Neural cell (in vitro differentiated cells): Measurements from ENCODE around the gene RBM5. TPM values are rescaled to one million over a fixed set of nuclear protein-coding genes. Genes with fewer than 3 reads are reported as not detected.

Experiments used
- H2AFZ ChIP-seq: fragments of 200-600, 300-800 bp; sonication (generic), shearing (Covaris generic); 2 replicates; pipeline ENCODE4 v1.6.0; 2014; ENCODE audit warnings: low read depth, mild to moderate bottlenecking, antibody characterized with exemption, low read length, moderate library complexity
- H3F3A ChIP-seq: fragments of 200-600 bp; shearing (Covaris generic); 2 replicates; pipeline ENCODE4 v1.6.1; 2016; ENCODE audit warnings: mild to moderate bottlenecking, moderate library complexity, mixed read lengths, antibody characterized with exemption, low read length; ENCODE audit not compliant: insufficient read depth, poor library complexity, severe bottlenecking
- H3K27ac ChIP-seq: fragments of 200-600, 300-800 bp; sonication (generic), shearing (Covaris generic); 2 replicates; pipeline ENCODE4 v1.5.1; 2014; ENCODE audit warnings: mild to moderate bottlenecking, low read length, moderate library complexity
- H3K27me3 ChIP-seq: fragments of 300-800, 200-600 bp; sonication (generic), shearing (Covaris generic); 2 replicates; pipeline ENCODE4 v1.6.0; 2014; ENCODE audit warnings: mild to moderate bottlenecking, low read depth, low read length, moderate library complexity; ENCODE audit not compliant: insufficient read depth
- H3K36me3 ChIP-seq: fragments of 300-800, 200-600 bp; sonication (generic), shearing (Covaris generic); 2 replicates; pipeline ENCODE4 v1.5.1; 2014; ENCODE audit warnings: mild to moderate bottlenecking, antibody characterized with exemption, low read length, moderate library complexity; ENCODE audit not compliant: insufficient read depth
- H3K4me2 ChIP-seq: fragments of 300-800, 200-600 bp; sonication (generic), shearing (Covaris generic); 2 replicates; pipeline ENCODE4 v1.6.0; 2014; ENCODE audit warnings: mild to moderate bottlenecking, low read length
- H3K4me3 ChIP-seq: fragments of 300-800, 200-600 bp; sonication (generic), shearing (Covaris generic); 2 replicates; pipeline ENCODE4 v1.5.1; 2014; ENCODE audit warnings: mild to moderate bottlenecking, low read length, moderate library complexity
- H3K79me2 ChIP-seq: fragments of 200-600 bp; shearing (Covaris generic); replicated peaks from 2 replicates; pipeline ENCODE4 v1.6.0; 2014; ENCODE audit warnings: mild to moderate bottlenecking, low read length, moderate library complexity; ENCODE audit not compliant: insufficient read depth
- H3K9ac ChIP-seq: fragments of 300-800, 200-600 bp; sonication (generic), shearing (Covaris generic); 2 replicates; pipeline ENCODE4 v1.6.1; 2016; ENCODE audit warnings: mild to moderate bottlenecking, low read length, mixed read lengths
- H3K9me2 ChIP-seq: fragments of 200-600 bp; shearing (Covaris generic); 2 replicates; pipeline ENCODE4 v1.6.1; 2016; ENCODE audit warnings: mild to moderate bottlenecking, low read length, mixed read lengths; ENCODE audit not compliant: insufficient read depth
- H3K9me3 ChIP-seq: fragments of 200-600, 300-800 bp; sonication (generic), shearing (Covaris generic); 2 replicates; pipeline ENCODE4 v1.6.1; 2016; ENCODE audit warnings: mild to moderate bottlenecking, mixed run types, low read length, moderate library complexity, mixed read lengths
- H4K20me1 ChIP-seq: fragments of 200-600 bp; shearing (Covaris generic); 2 replicates; pipeline ENCODE4 v1.6.1; 2016; ENCODE audit warnings: mild to moderate bottlenecking, mixed run types; ENCODE audit not compliant: insufficient read depth
- CTCF ChIP-seq: fragments of 450-650 bp; IDR thresholded peaks from 2 replicates; pipeline ENCODE4 v1.5.1; 2014; ENCODE audit warnings: antibody characterized with exemption, mild to moderate bottlenecking, moderate library complexity; ENCODE audit not compliant: poor library complexity, severe bottlenecking
- EP300 ChIP-seq: fragments of 450-650 bp; conservative IDR thresholded peaks from 2 replicates; pipeline ENCODE4 v1.6.1; 2014; ENCODE audit warnings: antibody characterized with exemption, mild to moderate bottlenecking, moderate library complexity; ENCODE audit not compliant: poor library complexity, severe bottlenecking
- EZH2 ChIP-seq: fragments of 200-600, 300-800 bp; shearing (Covaris generic), sonication (generic); IDR thresholded peaks from 2 replicates; pipeline ENCODE4 v1.6.1; 2014; ENCODE audit warnings: antibody characterized with exemption, low read length, borderline replicate concordance, mild to moderate bottlenecking; ENCODE audit not compliant: insufficient read depth, poor library complexity, severe bottlenecking
- MXI1 ChIP-seq: fragments of 450-650 bp; conservative IDR thresholded peaks from 2 replicates; pipeline ENCODE4 v1.6.1; 2014; ENCODE audit warnings: antibody characterized with exemption, mild to moderate bottlenecking; ENCODE audit not compliant: poor library complexity, severe bottlenecking
- POLR2AphosphoS5 ChIP-seq: IDR thresholded peaks from 2 replicates; pipeline ENCODE4 v1.6.1; 2012
- RAD21 ChIP-seq: fragments of 450-650 bp; conservative IDR thresholded peaks from 2 replicates; pipeline ENCODE4 v1.6.1; 2014; ENCODE audit warnings: antibody characterized with exemption, mild to moderate bottlenecking, moderate library complexity
- REST ChIP-seq: IDR thresholded peaks from 2 replicates; pipeline ENCODE4 v1.6.1; 2012; ENCODE audit warnings: borderline replicate concordance
- SMC3 ChIP-seq: fragments of 450-650 bp; conservative IDR thresholded peaks from 2 replicates; pipeline ENCODE4 v1.6.1; 2014; ENCODE audit warnings: antibody characterized with exemption, mild to moderate bottlenecking, moderate library complexity; ENCODE audit not compliant: poor library complexity
- TAF1 ChIP-seq: IDR thresholded peaks from 2 replicates; pipeline ENCODE4 v1.6.1; 2012; ENCODE audit warnings: low read depth
- polyA plus RNA-seq: library from polyadenylated mRNA; depleted of rRNA; stranded (reverse); fragments of >200 nt; gene quantifications from 2 replicates; pipeline ENCODE4 v1.2.3, GENCODE V29; 2014

Gene RBM5
- polyA plus RNA-seq, 1 donor from 2014 or later = 632 TPM

GRCh38 chr3:50167841-50168209, 79.1 kb downstream of the RBM5 start:
- H3K9ac ChIP-seq = no peak overlapping the region
- H4K20me1 ChIP-seq = no peaks in the 10 kb centered on the region

GRCh38 chr3:50168388-50168787, 79.7 kb downstream of the RBM5 start:
- H3K27ac ChIP-seq = no peak overlapping the region
- H2AFZ ChIP-seq = no peak overlapping the region
- no peak overlapping the region for H3K4me3 ChIP-seq
- H3F3A ChIP-seq = no peaks in the 10 kb centered on the region
- H3K79me2 ChIP-seq = no peaks in the 10 kb centered on the region
- no peak overlapping the region for H3K4me2 ChIP-seq
- no peaks in the 10 kb centered on the region for H3K9me3 ChIP-seq
- H4K20me1 ChIP-seq = no peaks in the 10 kb centered on the region
- no peak overlapping the region for H3K9ac ChIP-seq
- H3K9me2 ChIP-seq = no peaks in the 10 kb centered on the region
- no peaks in the 10 kb centered on the region for H3K36me3 ChIP-seq
- no peak for TF ChIP-seq POLR2AphosphoS5
- TF ChIP-seq TAF1 = no peak
- no peak for TF ChIP-seq REST
- TF ChIP-seq EP300 = no peak
- no peak for TF ChIP-seq SMC3
- no peak for TF ChIP-seq EZH2
- no peak for TF ChIP-seq MXI1
- TF ChIP-seq RAD21 = no peak
- TF ChIP-seq CTCF = no peak
- H3K27me3 ChIP-seq = no peaks in the 10 kb centered on the region

More at GRCh38 chr3:50167841-50168209, 79.1 kb downstream of the RBM5 start:
- no peak overlapping the region for H3K27ac ChIP-seq
- H3K36me3 ChIP-seq = no peaks in the 10 kb centered on the region
- H3K4me2 ChIP-seq = no peak overlapping the region
- no peaks in the 10 kb centered on the region for H3K79me2 ChIP-seq
- no peaks in the 10 kb centered on the region for H3F3A ChIP-seq
- H3K27me3 ChIP-seq = no peaks in the 10 kb centered on the region
- no peak overlapping the region for H3K4me3 ChIP-seq
- no peaks in the 10 kb centered on the region for H3K9me3 ChIP-seq
- H3K9me2 ChIP-seq = no peaks in the 10 kb centered on the region
- no peak overlapping the region for H2AFZ ChIP-seq
- no peak for TF ChIP-seq EZH2

Other genes with a start within 250 kb of the RBM5 start
- gene TRAIP, start 232.4 kb upstream of the RBM5 start, polyA plus RNA-seq = 7.5 and 7.6 TPM in 2 replicates
- 293 and 316 TPM in 2 replicates for gene CAMKV, start 219.0 kb upstream of the RBM5 start, polyA plus RNA-seq
- 2.0 and 4.2 TPM in 2 replicates for gene MST1R, start 185.0 kb upstream of the RBM5 start, polyA plus RNA-seq
- gene MON1A, start 159.1 kb upstream of the RBM5 start, polyA plus RNA-seq = 35.4 and 41.3 TPM in 2 replicates
- gene RBM6, start 148.8 kb upstream of the RBM5 start, polyA plus RNA-seq = 177 and 192 TPM in 2 replicates
- gene SEMA3F, start 66.4 kb downstream of the RBM5 start, polyA plus RNA-seq = 17.0 and 20.4 TPM in 2 replicates
- gene GNAT1, start 102.7 kb downstream of the RBM5 start, polyA plus RNA-seq = not detected in 2 replicates
- 0.66 TPM in 1 of 2 replicates, not detected in the other for gene SLC38A3, start 116.4 kb downstream of the RBM5 start, polyA plus RNA-seq
- gene GNAI2, start 147.3 kb downstream of the RBM5 start, polyA plus RNA-seq = 81.6 and 101 TPM in 2 replicates
- 7.8 and 9.6 TPM in 2 replicates for gene SEMA3B, start 180.2 kb downstream of the RBM5 start, polyA plus RNA-seq
- gene LSMEM2, start 190.2 kb downstream of the RBM5 start, polyA plus RNA-seq = not detected in 2 replicates
- gene IFRD2, start 203.5 kb downstream of the RBM5 start, polyA plus RNA-seq = 41.8 and 76.4 TPM in 2 replicates
- gene HYAL3, start 210.5 kb downstream of the RBM5 start, polyA plus RNA-seq = 8.8 and 9.1 TPM in 2 replicates
- gene NAA80, start 210.5 kb downstream of the RBM5 start, polyA plus RNA-seq = 4.6 and 5.3 TPM in 2 replicates
- 2.2 and 4.7 TPM in 2 replicates for gene HYAL1, start 214.7 kb downstream of the RBM5 start, polyA plus RNA-seq
- gene HYAL2, start 233.8 kb downstream of the RBM5 start, polyA plus RNA-seq = 116 and 138 TPM in 2 replicates
- 88.8 and 106 TPM in 2 replicates for gene TUSC2, start 239.3 kb downstream of the RBM5 start, polyA plus RNA-seq